Skeletal muscle cell (primary cell): Measurements from ENCODE around the gene SFT2D3.
"Not testable (repeated sequence)": the region's sequence is repeated elsewhere in the genome, so short reads cannot be mapped to it uniquely, and the experiment has no call there.

Experiments used
- DNase-seq: peaks from one replicate; pipeline ENCODE4 v3.0.0-alpha.2; 2010; ENCODE audit warnings: low read depth
- H3K4me3 ChIP-seq: 2 replicates; pipeline ENCODE4 v1.5.1; 2011; ENCODE audit warnings: low read depth, mild to moderate bottlenecking, control low read depth, low read length, moderate library complexity

SFT2D3 gene

DNA sequence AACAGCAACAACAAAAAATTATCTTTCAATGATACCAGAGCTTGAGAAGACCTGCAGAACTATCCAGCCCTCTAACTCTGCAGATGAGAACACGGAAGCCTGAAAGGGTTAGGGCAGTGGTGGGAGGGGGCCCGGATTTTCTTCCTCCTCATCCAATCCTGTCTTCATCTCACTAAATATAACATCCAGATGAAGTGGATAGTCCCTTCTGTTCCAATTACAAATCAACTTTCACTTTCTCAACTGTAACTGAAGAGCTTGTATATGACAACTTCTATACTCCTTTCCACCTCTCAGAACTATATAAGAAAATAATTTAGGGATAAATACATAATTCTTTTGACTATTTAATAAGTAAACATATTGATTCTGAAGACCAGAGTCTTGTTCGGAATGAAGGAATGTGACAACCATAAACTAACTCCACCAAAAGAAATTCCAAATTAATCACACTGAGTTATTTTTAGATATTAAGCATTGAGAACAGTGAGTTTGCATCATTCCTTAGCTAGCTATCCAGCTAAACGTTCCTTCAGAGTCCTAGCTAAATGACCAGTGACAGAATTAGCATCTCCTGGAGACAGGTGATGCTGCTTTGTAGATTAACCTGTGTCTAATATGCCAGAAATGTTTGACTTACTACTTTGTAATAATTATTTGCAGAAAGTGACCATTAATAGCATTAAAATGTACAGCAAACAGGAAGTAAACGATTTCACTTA, 32.7 kb downstream of the SFT2D3 start:
- DNase-seq: no peak
- H3K4me3 ChIP-seq: no peak overlapping the region

DNA sequence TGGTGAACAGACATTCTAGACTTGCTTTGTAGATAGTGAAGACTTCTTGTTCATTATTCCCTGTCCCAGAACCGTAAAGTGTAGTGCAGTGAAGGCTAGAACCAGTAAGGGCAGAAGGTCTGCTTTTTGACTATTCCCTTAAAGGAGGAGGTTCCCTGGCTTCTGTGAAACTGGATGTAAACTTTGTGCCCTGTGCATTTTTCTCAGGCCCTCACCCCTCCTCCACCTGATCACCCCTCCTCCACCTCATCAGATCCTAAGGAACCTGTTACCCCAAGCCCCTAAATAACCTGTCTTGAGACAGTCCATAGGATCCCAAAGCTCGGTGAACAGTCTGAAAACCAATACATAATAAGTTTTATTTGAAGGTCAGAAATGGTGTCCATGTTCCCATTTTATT, 33.7 kb downstream of the SFT2D3 start:
- no peak for DNase-seq
- no peak overlapping the region for H3K4me3 ChIP-seq

GRCh38 chr2:127735537-127736399, 34.5 kb downstream of the SFT2D3 start:
- DNase-seq: no peak
- H3K4me3 ChIP-seq: no peak overlapping the region

DNA sequence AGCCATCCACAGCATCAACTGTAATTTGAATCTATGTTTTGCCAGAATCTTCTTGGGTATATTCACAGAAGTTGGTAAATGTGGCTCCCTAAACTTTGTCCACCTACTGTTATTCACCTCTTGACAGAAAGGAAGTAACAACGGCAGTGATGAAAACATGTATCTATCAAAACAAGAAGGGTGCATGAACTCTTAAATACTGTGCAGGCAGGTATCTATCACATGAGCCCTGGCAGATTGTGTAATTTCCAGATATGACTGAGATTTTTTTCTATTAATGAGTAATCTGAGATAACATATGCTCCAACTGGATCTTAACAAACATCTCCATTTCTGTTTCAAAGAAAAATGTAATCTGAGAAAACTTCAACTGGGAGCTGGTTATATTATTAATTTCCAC, 36.6 kb downstream of the SFT2D3 start:
- no peak overlapping the region for H3K4me3 ChIP-seq
- no peak for DNase-seq

DNA sequence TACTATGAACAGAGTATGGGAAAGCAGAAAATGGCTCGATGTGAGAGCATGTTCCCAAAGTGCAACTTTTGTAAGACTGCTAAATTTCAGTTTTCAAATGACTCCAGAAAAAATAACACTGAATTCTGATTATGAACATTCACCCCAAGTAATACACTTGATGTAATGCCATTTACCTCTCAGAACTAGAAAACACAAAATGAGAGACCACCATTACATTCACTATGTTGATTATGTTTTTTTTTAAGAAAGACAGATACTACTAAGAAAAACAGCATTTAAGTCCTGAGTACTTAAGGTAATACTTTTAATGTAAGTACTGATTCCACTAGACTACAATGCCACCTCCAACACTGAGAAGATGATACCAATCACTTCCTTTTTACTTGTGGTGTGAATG, 38.5 kb downstream of the SFT2D3 start:
- no peak for DNase-seq
- H3K4me3 ChIP-seq: no peak overlapping the region

DNA sequence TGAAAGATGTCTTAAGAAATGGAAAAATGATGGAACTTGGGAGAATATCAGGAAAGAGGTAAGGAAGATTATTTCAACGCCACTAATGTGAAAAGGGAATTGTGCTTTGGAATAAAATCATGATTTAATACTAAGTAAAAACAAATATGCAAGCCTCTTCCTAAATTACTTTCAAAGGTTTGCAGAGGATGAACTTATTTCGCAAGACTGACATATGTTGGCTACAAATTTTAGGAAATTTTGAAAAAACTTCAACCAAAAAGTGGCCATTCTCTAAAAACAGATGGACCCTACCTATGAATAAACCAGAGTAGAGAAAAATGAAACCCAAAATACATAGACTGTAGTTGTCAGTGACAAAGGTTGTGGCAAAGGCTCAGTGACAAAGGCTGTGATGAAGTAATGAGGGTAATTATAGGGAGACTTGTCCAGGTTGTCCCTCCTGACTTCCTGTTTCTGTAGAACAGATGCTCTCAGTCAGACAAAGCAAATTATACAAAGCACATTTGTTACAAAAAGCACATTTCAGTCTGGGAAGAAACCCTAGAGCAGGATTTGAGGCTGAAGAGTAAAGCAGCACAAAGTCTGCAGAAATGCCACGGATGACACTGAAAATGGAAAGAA, 39.5 kb downstream of the SFT2D3 start:
- no peak for DNase-seq
- no peak overlapping the region for H3K4me3 ChIP-seq

GRCh38 chr2:127743477-127744026, 42.3 kb downstream of the SFT2D3 start:
- no peak for DNase-seq
- no peak overlapping the region for H3K4me3 ChIP-seq

- DNase-seq: no peak
- no peak overlapping the region for H3K4me3 ChIP-seq
Observed at GRCh38 chr2:127747621-127748020, 46.3 kb downstream of the SFT2D3 start.

GRCh38 chr2:127749537-127749936, 48.2 kb downstream of the SFT2D3 start:
- H3K4me3 ChIP-seq, DNase-seq: not testable (repeated sequence)

GRCh38 chr2:127753374-127753773, 52.1 kb downstream of the SFT2D3 start:
- DNase-seq: no peak
- H3K4me3 ChIP-seq: no peak overlapping the region

GRCh38 chr2:127754186-127754585, 52.9 kb downstream of the SFT2D3 start:
- H3K4me3 ChIP-seq: no peak overlapping the region
- no peak for DNase-seq
